GM12878 (cell line): ENCODE measurements around the gene NEGR1. TPM values are rescaled to one million over a fixed set of nuclear protein-coding genes. Genes with fewer than 3 reads are reported as not detected.

Experiments
- ATAC-seq: fragments of 200-7000 bp; cut with Tn5 transposase; 3 replicates; pipeline ENCODE4 v1.9.1; 2020; ENCODE audit warnings: mild to moderate bottlenecking, moderate library complexity
- BruUV-seq: library from RNA; stranded (reverse); fragments of 400-500 nt; replicated peaks from 2 replicates; lab custom pipeline; 2021; lab: Mats Ljungman, UMichigan
- CTCF ChIA-PET: fragments of 300-600 bp; sonication (Branson Sonifier 250); formaldehyde crosslinking; extraction: SDS; loops from one replicate; lab custom pipeline; 2021; ENCODE audit warnings: inconsistent platforms; lab: Yijun Ruan, JAX
- POLR2A ChIA-PET: fragments of 350-600 bp; formaldehyde crosslinking; extraction: SDS; loops from one replicate; lab custom pipeline; 2021; ENCODE audit warnings: inconsistent platforms; lab: Charles Lee
- RAD21 ChIA-PET: fragments of 300-600 bp; sonication (Branson Sonifier 250); formaldehyde crosslinking; loops from one replicate; lab custom pipeline; 2023; ENCODE audit warnings: antibody characterized with exemption; ENCODE audit not compliant: unreplicated experiment; lab: Charles Lee
- SMC1A ChIA-PET: fragments of 300-600 bp; sonication (Branson Sonifier 250); formaldehyde crosslinking; loops from one replicate; lab custom pipeline; 2023; ENCODE audit not compliant: unreplicated experiment, uncharacterized antibody; lab: Charles Lee
- DNase-seq: peaks from one replicate; pipeline ENCODE4 v3.0.0-alpha.2; 2011; ENCODE audit warnings: low read depth, low spot score
- FAIRE-seq: peaks from 3 replicates; lab custom pipeline; 2011; peaks lifted over from hg19 to GRCh38; lab: Jason Lieb, UNC
- H2AFZ ChIP-seq: 2 replicates; pipeline ENCODE4 v1.6.0; 2011; ENCODE audit warnings: low read depth, low read length, control low read depth; ENCODE audit not compliant: control insufficient read depth
- H3K27ac ChIP-seq: 2 replicates; pipeline ENCODE4 v1.5.1; 2011; ENCODE audit warnings: control low read depth; ENCODE audit not compliant: control insufficient read depth, insufficient read depth
- H3K27me3 ChIP-seq, 2 experiments: replicated peaks in 1 of 2; 2 replicates each; pipeline versions ENCODE4 v1.6.0 to v1.6.1; 2011; ENCODE audit warnings: low read length in 1 of 2; ENCODE audit not compliant: control insufficient read depth in 2 of 2, insufficient read depth in 2 of 2
- H3K36me3 ChIP-seq, 2 experiments: 2 replicates each; pipeline ENCODE4 v1.5.1; 2011; ENCODE audit warnings: low read length in 1 of 2; ENCODE audit not compliant: control insufficient read depth in 2 of 2, insufficient read depth in 2 of 2
- H3K4me1 ChIP-seq: 2 replicates; pipeline ENCODE4 v1.6.1; 2011; ENCODE audit warnings: mild to moderate bottlenecking, low read length, moderate library complexity, mixed read lengths; ENCODE audit not compliant: control insufficient read depth, insufficient read depth
- H3K4me2 ChIP-seq: 2 replicates; pipeline ENCODE4 v1.6.0; 2011; ENCODE audit warnings: control low read depth; ENCODE audit not compliant: control insufficient read depth, insufficient read depth
- H3K4me3 ChIP-seq: fragments of 200-600 bp; sonication (generic); 2 replicates; pipeline ENCODE4 v1.5.1; 2016
- H3K79me2 ChIP-seq: 2 replicates; pipeline ENCODE4 v1.6.0; 2011; ENCODE audit warnings: low read length; ENCODE audit not compliant: control insufficient read depth, insufficient read depth
- H3K9ac ChIP-seq: 2 replicates; pipeline ENCODE4 v1.8.0; 2011; ENCODE audit warnings: low read length, control low read depth, mixed read lengths; ENCODE audit not compliant: control insufficient read depth, insufficient read depth
- H3K9me3 ChIP-seq: replicated peaks from 3 replicates; pipeline ENCODE4 v1.5.1; 2011; ENCODE audit warnings: mild to moderate bottlenecking, low read length; ENCODE audit not compliant: control insufficient read depth, insufficient read depth
- H4K20me1 ChIP-seq: 2 replicates; pipeline ENCODE4 v1.6.0; 2011; ENCODE audit not compliant: control insufficient read depth, insufficient read depth
- NRF1 ChIP-seq: conservative IDR thresholded peaks from 2 replicates; pipeline ENCODE4 v1.6.1; 2011; ENCODE audit warnings: mild to moderate bottlenecking, low read depth, low read length, improper control_type of control experiment
- RB1 ChIP-seq: fragments of 450-650 bp; formaldehyde crosslinking; IDR thresholded peaks from 2 replicates; pipeline ENCODE4 v1.6.1; 2017; ENCODE audit warnings: mild to moderate bottlenecking, borderline replicate concordance
- WGBS: methylation state at CpG from one replicate; pipeline ENCODE4 v1.1.6; 2016; ENCODE audit warnings: low lambda C conversion rate; ENCODE audit not compliant: insufficient replicate concordance, insufficient coverage; ENCODE audit errors: missing lambda C conversion rate; 5-methylcytosine and 5-hydroxymethylcytosine counted together
- in situ Hi-C: fragments of 300-500 bp; cut with MboI; formaldehyde crosslinking; loops from 9 replicates; pipeline ENCODE4 v1.14.3; 2018; ENCODE audit warnings: mixed read lengths
- intact Hi-C: fragments of 100-400 bp; cut with micrococcal nuclease; formaldehyde crosslinking; loops from one replicate; pipeline ENCODE4 v1.14.2; 2022; ENCODE audit not compliant: unreplicated experiment
- polyA plus RNA-seq, 11 experiments: library from polyadenylated mRNA; depleted of rRNA in 4 of 11; unstranded in 6 of 11; stranded (reverse) in 5 of 11; fragments of >200 nt; fragmentation: Nextera tagmentation in 4 of 11; fragmentation: Illumina TruSeq in 1 of 11; extraction: Ambion mirVana in 4 of 11; extraction: Trizol in 1 of 11; gene quantifications; 1 replicate in 1 of 11; 2 replicates in 10 of 11; pipeline versions ENCODE4 v1.2.1 to v1.2.3, GENCODE V29; 2011 to 2016; ENCODE audit warnings: inconsistent platforms in 2 of 11, missing spikeins in 2 of 11, low read depth in 1 of 11
- total RNA-seq, 4 experiments: library from RNA; depleted of rRNA in 3 of 4; stranded (reverse); fragments of >200 nt in 3 of 4; fragmentation: Illumina TruSeq in 1 of 4; extraction: Trizol in 1 of 4; gene quantifications; 2 replicates each; pipeline versions ENCODE4 v1.2.1 to v1.2.3, GENCODE V29; 2013 to 2021
- TF ChIP-seq, protein P1 (sequence below): IDR thresholded peaks from 2 replicates; pipeline ENCODE4 v1.6.1; 2012; ENCODE audit warnings: low read length, inconsistent platforms

The NEGR1 gene
- total and polyA plus RNA-seq, 10 of the 15 experiments (the other 5 are each of a cell fraction or from before 2014, with no cell fraction given) = under 0.01 to 0.03 (median 0.01) TPM; not detected in 7

DNA sequence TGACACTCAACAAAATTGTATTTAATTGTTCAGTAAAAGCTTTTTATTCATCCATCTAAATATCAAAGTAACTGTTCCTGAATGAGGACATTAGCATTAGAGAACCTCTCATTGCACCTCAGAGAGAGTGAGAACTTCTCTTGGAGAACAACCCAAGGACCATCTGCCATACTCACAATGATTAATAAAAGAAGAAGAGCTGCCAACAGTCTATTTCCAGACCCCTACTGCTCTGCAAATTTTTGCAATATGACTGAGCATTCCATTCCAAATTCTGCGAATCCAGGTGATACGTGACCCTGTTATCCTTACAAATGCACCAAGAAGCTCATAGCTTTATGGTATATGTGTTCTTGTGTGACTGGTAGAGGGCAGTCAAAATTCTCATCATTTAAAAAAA is 422.5 kb downstream of the NEGR1 start:
- 3% methylated on average over 2 of the region's 2 CpGs for WGBS
- H4K20me1 ChIP-seq = no peaks in the 10 kb centered on the region
- no peaks in the 10 kb centered on the region for H3K36me3 ChIP-seq
- intact Hi-C loops (no loop called here), in situ Hi-C loops (no loop called here)
- ChIA-PET RAD21 (no interaction called here), SMC1A (no interaction called here), POLR2A (no interaction called here), CTCF (no interaction called here)
- H3K27me3 ChIP-seq = no peaks in the 10 kb centered on the region
- DNase-seq (no peak), ATAC-seq (no peak), FAIRE-seq (no peak)
- no peak overlapping the region for H3K4me3 ChIP-seq
- no peaks in the 10 kb centered on the region for H3K4me1 ChIP-seq
- H3K4me2 ChIP-seq = no peak overlapping the region
- H3K9ac ChIP-seq = no peak overlapping the region
- H3K79me2 ChIP-seq = no peaks in the 10 kb centered on the region
- no peak for TF ChIP-seq NRF1
- TF ChIP-seq RB1 = no peak
- no peaks in the 10 kb centered on the region for H3K9me3 ChIP-seq
- BruUV-seq = no TSS peak
- H3K27ac ChIP-seq = no peak overlapping the region
- H2AFZ ChIP-seq = no peak overlapping the region

- WGBS = 15% methylated on average over 1 of the region's 1 CpG
- Histone ChIP-seq H2AFZ (no peak overlapping the region), H3K79me2 (no peaks in the 10 kb centered on the region), H3K9me3 (no peaks in the 10 kb centered on the region), H3K36me3 (no peaks in the 10 kb centered on the region), H3K27ac (no peak overlapping the region), H3K4me2 (no peak overlapping the region), H3K4me1 (no peaks in the 10 kb centered on the region), H4K20me1 (no peaks in the 10 kb centered on the region), H3K9ac (no peak overlapping the region), H3K27me3 (no peaks in the 10 kb centered on the region), H3K4me3 (no peak overlapping the region)
- TF ChIP-seq, protein P1, sequence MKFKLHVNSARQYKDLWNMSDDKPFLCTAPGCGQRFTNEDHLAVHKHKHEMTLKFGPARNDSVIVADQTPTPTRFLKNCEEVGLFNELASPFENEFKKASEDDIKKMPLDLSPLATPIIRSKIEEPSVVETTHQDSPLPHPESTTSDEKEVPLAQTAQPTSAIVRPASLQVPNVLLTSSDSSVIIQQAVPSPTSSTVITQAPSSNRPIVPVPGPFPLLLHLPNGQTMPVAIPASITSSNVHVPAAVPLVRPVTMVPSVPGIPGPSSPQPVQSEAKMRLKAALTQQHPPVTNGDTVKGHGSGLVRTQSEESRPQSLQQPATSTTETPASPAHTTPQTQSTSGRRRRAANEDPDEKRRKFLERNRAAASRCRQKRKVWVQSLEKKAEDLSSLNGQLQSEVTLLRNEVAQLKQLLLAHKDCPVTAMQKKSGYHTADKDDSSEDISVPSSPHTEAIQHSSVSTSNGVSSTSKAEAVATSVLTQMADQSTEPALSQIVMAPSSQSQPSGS = no peak
- intact Hi-C loops = no loop called here
- RAD21 ChIA-PET = no interaction called here
- in situ Hi-C loops = no loop called here
- FAIRE-seq (no peak), ATAC-seq (no peak), DNase-seq (no peak)
- SMC1A ChIA-PET = interaction anchor here (0.9 to 1.2 kb wide), 2 partner anchors 16 to 56 kb away, joined by 3 to 5 read pairs; no protein-coding TSS in a partner anchor
- CTCF ChIA-PET = no interaction called here
- POLR2A ChIA-PET = interaction anchor here (0.6 kb wide), 1 partner anchor 258 kb away, joined by 5 read pairs; no protein-coding TSS in a partner anchor
- BruUV-seq = no TSS peak
Measured at GRCh38 chr1:71857862-71858261, 424.5 kb downstream of the NEGR1 start.
